B cell (primary cell): ENCODE results near the gene ASXL2.

ENCODE experiments used
- CTCF ChIP-seq: fragments of 200-600 bp; IDR thresholded peaks from one replicate; pipeline ENCODE4 v1.8.0; 2022; ENCODE audit warnings: antibody characterized with exemption, mild to moderate bottlenecking
- EZH2 ChIP-seq: IDR thresholded peaks from 2 replicates; pipeline ENCODE4 v1.6.1; 2012; ENCODE audit warnings: borderline replicate concordance, low read depth, mild to moderate bottlenecking, moderate library complexity, low read length; ENCODE audit not compliant: insufficient read depth, poor library complexity, severe bottlenecking

GRCh38 chr2:25760297-25760696 lies 118.0 kb downstream of the ASXL2 start:
- TF ChIP-seq CTCF (no peak), EZH2 (no peak)
